ENCODE measurements around the gene ARPC2. TPM values are rescaled to one million over a fixed set of nuclear protein-coding genes. Genes with fewer than 3 reads are reported as not detected.
A peak's percentile ranks its signal among the peaks of the same experiment; 100 is the strongest.

ARPC2 gene
- total RNA-seq, 4 donors from 2014 or later = 181 to 231 (median 193) TPM

GRCh38 chr2:218278531-218279360, 61.8 kb downstream of the ARPC2 start:
- DNase-seq = no peak

DNA sequence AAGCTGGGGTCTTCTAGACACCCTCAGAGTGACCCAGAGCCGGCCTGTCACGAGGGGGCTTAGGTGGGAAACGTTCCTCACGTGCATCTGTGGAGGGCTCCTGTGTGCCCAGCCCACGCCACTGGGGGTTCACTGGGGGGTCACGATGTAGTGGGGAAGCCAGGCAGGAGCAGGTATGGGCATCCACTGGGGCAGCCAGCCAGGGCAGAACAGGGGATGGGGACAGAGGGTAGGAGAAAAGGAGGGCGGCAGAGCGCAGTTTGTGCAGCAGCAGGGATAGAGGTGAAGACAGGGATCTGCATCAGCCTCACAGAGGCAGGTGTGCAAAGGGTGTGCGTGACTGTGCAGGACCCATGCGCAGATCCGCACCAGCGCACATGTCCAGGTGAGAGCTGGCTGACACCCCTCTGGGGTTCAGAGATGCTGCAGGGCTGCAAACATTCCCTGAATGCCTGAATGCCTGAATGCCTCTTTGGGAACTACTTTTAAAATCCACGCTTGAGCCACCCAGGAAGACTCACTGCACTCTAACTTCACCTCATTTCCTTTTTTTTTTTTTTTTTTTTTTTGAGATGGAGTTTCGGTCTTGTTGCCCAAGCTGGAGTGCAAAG, 63.4 kb downstream of the ARPC2 start:
- no peak overlapping the region for H3K4me3 ChIP-seq
- H3K27me3 ChIP-seq = no peaks in the 10 kb centered on the region
- TF ChIP-seq POLR2A (IDR thresholded peaks at IDR 0.05) (no peak), CTCF (IDR thresholded peaks at IDR 0.05 in 4 of 5, conservative IDR thresholded peaks at IDR 0.05 in 1 of 5) (no peak)
- ATAC-seq (no peak), DNase-seq (no peak)
- peaks cover 0 to 65% of the 10 kb centered on the region in 2 donors for H3K36me3 ChIP-seq
- H3K9me3 ChIP-seq = no peaks in the 10 kb centered on the region
- peak overlapping the region in 3 of 4 donors; percentile 93 to 100 (median 100) for H3K27ac ChIP-seq
- in situ Hi-C loops (cut with MboI; ENCODE audit: low sequenced_read_pairs in 4 of 4) = loop anchor here in 3 of 4 donors (25.0 kb wide), 1 partner anchor 382 kb away; the partner anchor contains the start of genes BCS1L (in 3 of the 3), RNF25 (in 3 of the 3), STK36 (in 3 of the 3) and ZNF142 (in 3 of the 3)
- peaks cover 44 to 46% of the 10 kb centered on the region in 2 donors for H3K4me1 ChIP-seq
- intact Hi-C loops (cut with DNase I; ENCODE audit: low total_unique reads) = loop anchor here (10.0 kb wide), 4 partner anchors 376 to 1596 kb away; partner anchors contain the start of gene DNAJB2

More at GRCh38 chr2:218278531-218279360, 61.8 kb downstream of the ARPC2 start:
- no peak overlapping the region for H3K4me3 ChIP-seq
- no peaks in the 10 kb centered on the region for H3K27me3 ChIP-seq
- in situ Hi-C loops (cut with MboI; ENCODE audit: low sequenced_read_pairs in 4 of 4) = loop anchor here in 3 of 4 donors (10.0 to 25.0 kb wide), 3 partner anchors 116 to 384 kb away; partner anchors contain the start of genes BCS1L (in 3 of the 3), RNF25 (in 3 of the 3), STK36 (in 3 of the 3) and ZNF142 (in 3 of the 3)
- intact Hi-C loops (cut with DNase I; ENCODE audit: low total_unique reads) = loop anchor here (10.0 kb wide), 1 partner anchor 1864 kb away; the partner anchor contains the start of gene SMARCAL1
- peak overlapping the region; percentile 6 to 100 (median 40) for H3K27ac ChIP-seq
- no peak for ATAC-seq
- H3K9me3 ChIP-seq = no peaks in the 10 kb centered on the region
- no peak for TF ChIP-seq CTCF (IDR thresholded peaks at IDR 0.05 in 4 of 5, conservative IDR thresholded peaks at IDR 0.05 in 1 of 5)
- no peak for TF ChIP-seq POLR2A (IDR thresholded peaks at IDR 0.05)
- peaks cover 0 to 81% of the 10 kb centered on the region in 2 donors for H3K36me3 ChIP-seq
- peaks cover 30 to 33% of the 10 kb centered on the region in 2 donors for H3K4me1 ChIP-seq

DNA sequence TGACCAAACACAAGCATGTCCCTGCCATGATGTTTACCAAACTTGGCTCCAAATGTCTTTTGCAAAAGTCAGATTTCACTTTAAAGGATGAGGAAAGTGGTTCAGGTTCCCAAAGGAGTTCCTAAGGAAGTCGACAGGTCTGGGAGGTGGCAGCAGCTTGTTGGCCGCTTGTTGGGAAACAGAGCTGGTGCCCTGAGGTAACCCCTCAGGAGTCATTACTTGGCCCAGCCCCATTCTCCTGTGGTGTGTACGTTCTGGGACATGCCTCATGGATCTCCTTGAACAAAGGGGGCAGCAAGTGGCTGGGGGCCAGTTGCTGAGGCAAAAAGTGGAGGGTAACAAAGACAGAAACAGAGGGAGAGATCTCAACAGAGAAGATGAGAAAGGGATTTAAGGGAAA, 64.5 kb downstream of the ARPC2 start:
- H3K4me3 ChIP-seq = peak overlapping the region in 2 of 4 donors; percentile 22 to 32

More for the DNA sequence above, 64.5 kb downstream of the ARPC2 start:
- TF ChIP-seq POLR2A (IDR thresholded peaks at IDR 0.05) = no peak
- TF ChIP-seq CTCF (IDR thresholded peaks at IDR 0.05 in 4 of 5, conservative IDR thresholded peaks at IDR 0.05 in 1 of 5) = no peak
- H3K9me3 ChIP-seq = no peaks in the 10 kb centered on the region
- intact Hi-C loops (cut with DNase I; ENCODE audit: low total_unique reads) = loop anchor here (10.0 kb wide), 4 partner anchors 377 to 1597 kb away; partner anchors contain the start of gene DNAJB2
- H3K27ac ChIP-seq = peak overlapping the region; percentile 93 to 100 (median 98)
- in situ Hi-C loops (cut with MboI; ENCODE audit: low sequenced_read_pairs in 4 of 4) = loop anchor here in 3 of 4 donors (25.0 kb wide), 1 partner anchor 381 kb away; the partner anchor contains the start of genes BCS1L (in 3 of the 3), RNF25 (in 3 of the 3), STK36 (in 3 of the 3) and ZNF142 (in 3 of the 3)
- peaks cover 55 to 57% of the 10 kb centered on the region in 2 donors for H3K4me1 ChIP-seq
- peak; percentile 63 to 64 for ATAC-seq
- H3K36me3 ChIP-seq = peaks cover 0 to 54% of the 10 kb centered on the region in 2 donors
- H3K27me3 ChIP-seq = no peaks in the 10 kb centered on the region
- DNase-seq = peak; percentile 77 to 89

All from gastrocnemius medialis (tissue), 4 donors.